ENCODE measurements around the gene DENND2D.

DNA sequence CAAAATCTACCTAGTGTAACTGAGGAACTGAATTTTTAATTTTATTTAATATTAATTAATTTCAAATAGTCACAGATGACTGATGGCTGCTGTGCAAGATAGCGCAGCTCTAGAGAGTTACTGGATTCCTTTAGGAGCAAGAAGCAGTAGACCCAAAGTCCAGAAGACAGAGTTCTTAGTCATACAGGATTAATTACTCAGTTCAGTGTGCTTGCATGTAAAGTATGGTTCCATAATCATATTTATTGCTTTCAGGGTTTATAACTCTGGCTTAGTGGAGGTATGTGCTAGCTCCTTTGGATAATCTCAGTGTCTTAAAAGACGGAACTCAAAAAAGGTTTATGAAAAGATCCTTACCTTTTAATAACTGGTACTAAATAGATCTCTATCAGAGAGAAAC is 43.0 kb downstream of the DENND2D start:
- no peak for TF ChIP-seq HDAC6 (IDR thresholded peaks at IDR 0.05; ENCODE audit: unreplicated experiment)
- TF ChIP-seq NR2F1 (conservative IDR thresholded peaks at IDR 0.05), result no peak
- no peak for TF ChIP-seq MXI1 (IDR thresholded peaks at IDR 0.05; ENCODE audit: low read depth, low read length)
- no peak for TF ChIP-seq SRF (IDR thresholded peaks at IDR 0.05; ENCODE audit: low read depth in 2 of 2, low read length in 2 of 2)
- TF ChIP-seq, protein P1, sequence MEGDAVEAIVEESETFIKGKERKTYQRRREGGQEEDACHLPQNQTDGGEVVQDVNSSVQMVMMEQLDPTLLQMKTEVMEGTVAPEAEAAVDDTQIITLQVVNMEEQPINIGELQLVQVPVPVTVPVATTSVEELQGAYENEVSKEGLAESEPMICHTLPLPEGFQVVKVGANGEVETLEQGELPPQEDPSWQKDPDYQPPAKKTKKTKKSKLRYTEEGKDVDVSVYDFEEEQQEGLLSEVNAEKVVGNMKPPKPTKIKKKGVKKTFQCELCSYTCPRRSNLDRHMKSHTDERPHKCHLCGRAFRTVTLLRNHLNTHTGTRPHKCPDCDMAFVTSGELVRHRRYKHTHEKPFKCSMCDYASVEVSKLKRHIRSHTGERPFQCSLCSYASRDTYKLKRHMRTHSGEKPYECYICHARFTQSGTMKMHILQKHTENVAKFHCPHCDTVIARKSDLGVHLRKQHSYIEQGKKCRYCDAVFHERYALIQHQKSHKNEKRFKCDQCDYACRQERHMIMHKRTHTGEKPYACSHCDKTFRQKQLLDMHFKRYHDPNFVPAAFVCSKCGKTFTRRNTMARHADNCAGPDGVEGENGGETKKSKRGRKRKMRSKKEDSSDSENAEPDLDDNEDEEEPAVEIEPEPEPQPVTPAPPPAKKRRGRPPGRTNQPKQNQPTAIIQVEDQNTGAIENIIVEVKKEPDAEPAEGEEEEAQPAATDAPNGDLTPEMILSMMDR (IDR thresholded peaks at IDR 0.05 in 2 of 3, conservative IDR thresholded peaks at IDR 0.05 in 1 of 3; ENCODE audit: control insufficient read depth in 2 of 3, extremely low read depth in 1 of 3, insufficient read depth in 1 of 3, low read depth in 3 of 3, low read length in 3 of 3), result no peak
- no peak for TF ChIP-seq FOS (IDR thresholded peaks at IDR 0.05; ENCODE audit: borderline replicate concordance, extremely low read depth, insufficient read length)
